Smooth muscle cell (in vitro differentiated cells): ENCODE measurements around the gene PRKCE. TPM values are rescaled to one million over a fixed set of nuclear protein-coding genes. Genes with fewer than 3 reads are reported as not detected.

Experiments used
- DNase-seq: peaks from one replicate; lab custom pipeline; 2025; ENCODE audit not compliant: unreplicated experiment; lab: John Stamatoyannopoulos, UW
- H2AFZ ChIP-seq: fragments of 200-600 bp; sonication (generic); 2 replicates; pipeline ENCODE4 v1.6.0; 2016; ENCODE audit warnings: antibody characterized with exemption, low read depth, mild to moderate bottlenecking
- H3F3A ChIP-seq: fragments of 200-600 bp; sonication (generic); 2 replicates; pipeline ENCODE4 v1.6.0; 2017; ENCODE audit warnings: antibody characterized with exemption, low read depth
- H3K27ac ChIP-seq: fragments of 200-600 bp; sonication (generic); 2 replicates; pipeline ENCODE4 v1.5.1; 2016; ENCODE audit warnings: low read depth, mild to moderate bottlenecking
- H3K27me3 ChIP-seq: fragments of 200-600 bp; sonication (generic); 2 replicates; pipeline ENCODE4 v1.6.1; 2016; ENCODE audit warnings: low read depth, mild to moderate bottlenecking
- H3K36me3 ChIP-seq: fragments of 200-600 bp; sonication (generic); 2 replicates; pipeline ENCODE4 v1.5.1; 2016; ENCODE audit warnings: low read depth
- H3K4me1 ChIP-seq: fragments of 200-600 bp; sonication (generic); 2 replicates; pipeline ENCODE4 v1.5.1; 2016; ENCODE audit warnings: low read depth
- H3K4me2 ChIP-seq: fragments of 200-600 bp; sonication (generic); 2 replicates; pipeline ENCODE4 v1.6.0; 2016; ENCODE audit warnings: mild to moderate bottlenecking
- H3K4me3 ChIP-seq: fragments of 200-600 bp; sonication (generic); 2 replicates; pipeline ENCODE4 v1.5.1; 2016; ENCODE audit warnings: mild to moderate bottlenecking
- H3K79me2 ChIP-seq: fragments of 200-600 bp; sonication (generic); 2 replicates; pipeline ENCODE4 v1.6.0; 2016; ENCODE audit warnings: low read depth, mild to moderate bottlenecking
- H3K9ac ChIP-seq: fragments of 200-600 bp; sonication (generic); 2 replicates; pipeline ENCODE4 v1.6.0; 2016; ENCODE audit warnings: low read depth
- H3K9me3 ChIP-seq: fragments of 200-600 bp; sonication (generic); replicated peaks from 2 replicates; pipeline ENCODE4 v1.5.1; 2016; ENCODE audit warnings: low read depth
- H4K20me1 ChIP-seq: fragments of 200-600 bp; sonication (generic); 2 replicates; pipeline ENCODE4 v1.6.0; 2016; ENCODE audit warnings: low read depth
- WGBS: methylation state at CpG from one replicate; pipeline ENCODE4 v1.1.7; 2016; ENCODE audit warnings: low lambda C conversion rate; 5-methylcytosine and 5-hydroxymethylcytosine counted together
- polyA plus RNA-seq: library from polyadenylated mRNA; unstranded; fragments of >200 nt; fragmentation: Nextera tagmentation; extraction: Ambion mirVana; gene quantifications from 2 replicates; pipeline ENCODE4 v1.2.1, GENCODE V29; 2016
- total RNA-seq: library from RNA; depleted of rRNA; stranded (reverse); fragments of >200 nt; gene quantifications from 2 replicates; pipeline ENCODE4 v1.2.3, GENCODE V29; 2014
- TF ChIP-seq, protein P1 (sequence below): fragments of 200-600 bp; sonication (generic); IDR thresholded peaks from 2 replicates; pipeline ENCODE4 v1.5.1; 2017; ENCODE audit warnings: borderline replicate concordance, mild to moderate bottlenecking, antibody characterized with exemption; ENCODE audit not compliant: insufficient read depth, poor library complexity, severe bottlenecking

Gene PRKCE
- total and polyA plus RNA-seq, 2 experiments from 2014 or later: 20.6 to 29.1 TPM

DNA sequence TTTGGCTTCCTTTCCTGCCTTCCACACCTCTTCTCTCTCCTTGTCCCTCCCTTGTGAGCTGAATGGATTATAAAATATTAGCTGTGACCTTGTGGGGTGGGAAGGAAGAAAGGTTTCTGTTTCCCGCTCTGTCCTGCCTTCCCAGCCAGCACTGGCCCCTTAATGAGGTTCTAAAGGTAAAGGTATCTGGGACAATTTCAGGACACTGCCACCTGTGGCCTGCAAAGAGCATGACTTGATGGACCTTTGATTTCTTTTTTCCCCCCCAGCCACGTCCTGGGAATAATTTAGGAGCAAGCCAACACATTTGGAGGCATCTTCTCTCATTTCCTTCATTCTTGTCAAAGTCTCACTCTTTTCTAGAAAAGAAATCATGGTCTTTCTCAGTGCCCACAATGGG, 399.0 kb downstream of the PRKCE start:
- no peaks in the 10 kb centered on the region for H3F3A ChIP-seq
- H4K20me1 ChIP-seq: no peaks in the 10 kb centered on the region
- H3K79me2 ChIP-seq: no peaks in the 10 kb centered on the region
- H3K36me3 ChIP-seq: peaks cover 6% of the 10 kb centered on the region
- no peaks in the 10 kb centered on the region for H3K27me3 ChIP-seq
- TF ChIP-seq, protein P1, sequence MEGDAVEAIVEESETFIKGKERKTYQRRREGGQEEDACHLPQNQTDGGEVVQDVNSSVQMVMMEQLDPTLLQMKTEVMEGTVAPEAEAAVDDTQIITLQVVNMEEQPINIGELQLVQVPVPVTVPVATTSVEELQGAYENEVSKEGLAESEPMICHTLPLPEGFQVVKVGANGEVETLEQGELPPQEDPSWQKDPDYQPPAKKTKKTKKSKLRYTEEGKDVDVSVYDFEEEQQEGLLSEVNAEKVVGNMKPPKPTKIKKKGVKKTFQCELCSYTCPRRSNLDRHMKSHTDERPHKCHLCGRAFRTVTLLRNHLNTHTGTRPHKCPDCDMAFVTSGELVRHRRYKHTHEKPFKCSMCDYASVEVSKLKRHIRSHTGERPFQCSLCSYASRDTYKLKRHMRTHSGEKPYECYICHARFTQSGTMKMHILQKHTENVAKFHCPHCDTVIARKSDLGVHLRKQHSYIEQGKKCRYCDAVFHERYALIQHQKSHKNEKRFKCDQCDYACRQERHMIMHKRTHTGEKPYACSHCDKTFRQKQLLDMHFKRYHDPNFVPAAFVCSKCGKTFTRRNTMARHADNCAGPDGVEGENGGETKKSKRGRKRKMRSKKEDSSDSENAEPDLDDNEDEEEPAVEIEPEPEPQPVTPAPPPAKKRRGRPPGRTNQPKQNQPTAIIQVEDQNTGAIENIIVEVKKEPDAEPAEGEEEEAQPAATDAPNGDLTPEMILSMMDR: no peak
- peaks cover 4% of the 10 kb centered on the region for H3K4me1 ChIP-seq
- no peak overlapping the region for H3K9ac ChIP-seq
- H3K27ac ChIP-seq: no peak overlapping the region
- DNase-seq: no peak
- whole genome bisulfite sequencing: 94% methylated on average over 2 of the region's 2 CpGs
- H3K9me3 ChIP-seq: peaks cover 4% of the 10 kb centered on the region
- H3K4me3 ChIP-seq: no peak overlapping the region
- H3K4me2 ChIP-seq: no peak overlapping the region
- no peak overlapping the region for H2AFZ ChIP-seq

DNA sequence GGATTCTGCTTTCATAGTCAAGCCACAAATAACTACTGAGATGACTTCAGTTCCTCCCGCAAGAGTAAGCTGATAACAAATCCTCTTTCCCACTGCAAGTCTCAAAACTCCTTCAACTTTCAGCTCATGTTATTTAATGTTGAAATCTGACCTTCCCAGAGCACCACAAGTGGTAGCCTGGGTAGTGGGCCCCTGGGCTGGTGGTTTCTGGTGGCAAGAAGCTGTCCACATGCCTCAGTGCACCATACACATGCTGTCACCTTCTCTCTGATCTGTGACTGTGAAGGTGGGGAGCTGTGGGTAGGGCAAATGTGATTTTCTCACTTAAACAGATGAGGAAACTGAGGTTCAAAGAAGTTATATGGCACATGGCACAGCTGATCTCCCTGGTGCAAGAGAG, 399.6 kb downstream of the PRKCE start:
- no peaks in the 10 kb centered on the region for H3K27me3 ChIP-seq
- DNase-seq: no peak
- no peaks in the 10 kb centered on the region for H4K20me1 ChIP-seq
- peaks cover 6% of the 10 kb centered on the region for H3K36me3 ChIP-seq
- WGBS: 40% methylated on average over 1 of the region's 1 CpG
- no peak overlapping the region for H3K4me2 ChIP-seq
- no peaks in the 10 kb centered on the region for H3F3A ChIP-seq
- no peaks in the 10 kb centered on the region for H3K79me2 ChIP-seq
- no peak overlapping the region for H2AFZ ChIP-seq
- no peak overlapping the region for H3K4me3 ChIP-seq
- peaks cover 4% of the 10 kb centered on the region for H3K9me3 ChIP-seq
- peaks cover under 1% of the 10 kb centered on the region for H3K4me1 ChIP-seq
- H3K27ac ChIP-seq: no peak overlapping the region
- H3K9ac ChIP-seq: no peak overlapping the region
- TF ChIP-seq, protein P1: no peak

DNA sequence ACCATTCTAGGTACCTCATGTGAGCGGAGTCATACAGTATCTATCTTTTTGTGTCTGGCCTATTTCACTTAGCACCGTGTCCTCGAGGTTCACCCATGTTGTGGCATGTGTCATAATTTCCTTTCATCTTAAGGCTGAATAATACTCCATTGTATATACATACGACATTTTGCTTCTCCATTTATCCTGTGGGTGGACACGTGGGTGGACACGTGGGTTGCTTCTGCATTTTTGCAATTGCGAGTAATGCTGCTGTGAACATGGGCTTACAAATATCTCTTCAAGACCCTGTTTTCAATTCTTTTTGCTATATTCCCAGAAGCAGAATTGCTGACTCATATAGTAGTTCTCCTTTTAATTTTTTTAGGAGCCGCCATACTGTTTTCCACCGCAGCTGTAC, 402.1 kb downstream of the PRKCE start:
- Histone ChIP-seq H4K20me1 (no peaks in the 10 kb centered on the region), H3K36me3 (peaks cover 6% of the 10 kb centered on the region), H3F3A (no peaks in the 10 kb centered on the region), H3K4me3 (no peak overlapping the region), H3K27ac (no peak overlapping the region), H3K27me3 (no peaks in the 10 kb centered on the region), H3K9me3 (peaks cover 4% of the 10 kb centered on the region), H2AFZ (no peak overlapping the region), H3K9ac (no peak overlapping the region), H3K4me1 (no peaks in the 10 kb centered on the region), H3K4me2 (no peak overlapping the region), H3K79me2 (no peaks in the 10 kb centered on the region)
- TF ChIP-seq, protein P1: no peak
- 50% methylated on average over 9 of the region's 9 CpGs for WGBS
- no peak for DNase-seq

DNA sequence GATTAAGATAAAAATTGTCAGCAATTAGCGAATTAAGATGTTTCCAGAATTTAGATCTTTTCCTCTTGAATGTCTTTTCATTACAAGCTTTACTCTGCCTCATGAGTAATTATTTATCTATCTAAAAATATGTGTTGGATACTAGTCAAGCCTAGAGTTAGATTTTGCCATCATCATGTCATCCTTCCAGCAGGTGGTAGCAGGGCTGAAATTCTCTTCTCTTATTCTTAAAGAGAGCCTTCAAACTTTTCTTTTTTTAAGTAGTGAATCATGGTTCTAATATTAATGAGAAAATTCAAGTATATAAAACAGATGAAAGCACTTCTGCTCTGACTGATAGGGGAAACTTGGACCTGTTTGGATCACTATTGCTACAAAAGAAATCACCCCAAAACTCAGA, 405.1 kb downstream of the PRKCE start:
- H3K4me1 ChIP-seq: no peaks in the 10 kb centered on the region
- no peak overlapping the region for H2AFZ ChIP-seq
- H3K36me3 ChIP-seq: peaks cover 6% of the 10 kb centered on the region
- H3K9ac ChIP-seq: no peak overlapping the region
- TF ChIP-seq, protein P1: no peak
- 100% methylated on average over 1 of the region's 1 CpG for WGBS
- no peak overlapping the region for H3K4me2 ChIP-seq
- H3K27ac ChIP-seq: no peak overlapping the region
- H3K4me3 ChIP-seq: no peak overlapping the region
- H3K27me3 ChIP-seq: no peaks in the 10 kb centered on the region
- H3F3A ChIP-seq: no peaks in the 10 kb centered on the region
- no peaks in the 10 kb centered on the region for H4K20me1 ChIP-seq
- no peaks in the 10 kb centered on the region for H3K79me2 ChIP-seq
- peaks cover 4% of the 10 kb centered on the region for H3K9me3 ChIP-seq
- no peak for DNase-seq
